PC-9 (cell line): ENCODE results near the gene TIMP3.

ENCODE experiments used
- CTCF ChIP-seq: fragments of 200-600 bp; sonication (generic); conservative IDR thresholded peaks from 2 replicates; pipeline ENCODE4 v1.6.1; 2017; ENCODE audit warnings: mixed run types, antibody characterized with exemption, mild to moderate bottlenecking, moderate library complexity
- EZH2 ChIP-seq: fragments of 200-600 bp; sonication (generic); IDR thresholded peaks from 2 replicates; pipeline ENCODE4 v1.8.0; 2017; ENCODE audit warnings: antibody characterized with exemption, low read depth

- TF ChIP-seq CTCF, result no peak
- TF ChIP-seq EZH2, result no peak
Measured at GRCh38 chr22:32764330-32765131, 37.0 kb upstream of the TIMP3 start.
